Right lobe of liver (tissue), 6 donors: ENCODE data around the gene RELCH. TPM values are rescaled to one million over a fixed set of nuclear protein-coding genes. Genes with fewer than 3 reads are reported as not detected.

ENCODE experiments used
- ATAC-seq, 4 donors: fragments of 200-7000 bp; cut with Tn5 transposase; one replicate each; pipeline ENCODE4 v1.9.1; 2020; ENCODE audit warnings: mild to moderate bottlenecking in 4 of 4, moderate library complexity in 4 of 4
- DNase-seq, 3 donors: peaks; one replicate each; pipeline ENCODE4 v3.0.0-alpha.2; 2020
- H3K27ac ChIP-seq, 3 donors: fragments of 200-600 bp; one replicate each; pipeline ENCODE4 v1.8.0; 2022
- H3K27me3 ChIP-seq, 2 donors: fragments of 200-600 bp; one replicate each; pipeline ENCODE4 v1.8.0; 2022
- H3K36me3 ChIP-seq, 4 donors: fragments of 200-600 bp; sonication (generic) in 1 of 4; one replicate each; pipeline versions ENCODE4 v1.5.1 to v1.8.0; 2017 to 2022; ENCODE audit warnings: control low read depth in 1 of 4
- H3K4me1 ChIP-seq, 4 donors: fragments of 200-600 bp; sonication (generic) in 1 of 4; one replicate each; pipeline versions ENCODE4 v1.5.1 to v1.8.0; 2017 to 2022; ENCODE audit warnings: control low read depth in 1 of 4
- H3K4me3 ChIP-seq, 3 donors: fragments of 200-600 bp; one replicate each; pipeline ENCODE4 v1.8.0; 2022
- H3K9me3 ChIP-seq, 4 donors: fragments of 200-600 bp; sonication (generic) in 1 of 4; one replicate each; pipeline versions ENCODE4 v1.5.1 to v1.8.0; 2017 to 2022; ENCODE audit warnings: control low read depth in 1 of 4
- POLR2A ChIP-seq: fragments of 450-650 bp; IDR thresholded peaks from one replicate; pipeline ENCODE4 v1.6.1; 2017; ENCODE audit warnings: antibody characterized with exemption, mild to moderate bottlenecking
- WGBS: methylation state at CpG from one replicate; pipeline ENCODE4 v1.1.6; 2018; ENCODE audit warnings: low coverage, low lambda C conversion rate; ENCODE audit not compliant: insufficient coverage; ENCODE audit errors: missing lambda C conversion rate; 5-methylcytosine and 5-hydroxymethylcytosine counted together
- intact Hi-C, 2 donors: fragments of 100-400 bp; cut with DNase I; formaldehyde crosslinking; loops; one replicate each; pipeline versions ENCODE4 v1.11.2 to v1.14.1; 2022
- total RNA-seq, 6 experiments: library from RNA; depleted of rRNA in 2 of 6; stranded (reverse); fragments of >200 nt in 2 of 6; fragmentation: NEBNext Ultra II Directional in 3 of 6; extraction: Animal tissue kit (Norgen Biotek cat#: 25700) in 3 of 6; gene quantifications; one replicate each; pipeline versions ENCODE4 v1.1.0 to v1.2.4, GENCODE V29; 2016 to 2023
- TF ChIP-seq, protein P1 (sequence below), 4 donors: fragments of 200-600 bp in 3 of 4; fragments of 450-650 bp in 1 of 4; IDR thresholded peaks; one replicate each; pipeline versions ENCODE4 v1.5.1 to v1.8.0; 2016 to 2022; ENCODE audit warnings: antibody characterized with exemption in 4 of 4, mild to moderate bottlenecking in 2 of 4
- donor health status: DM: no; HTN: yes; CAD: no.
- donor health status: DM: no; HTN: no; CAD: no.
- donor health status: DM: no; HTN: no; CAD: no.
- donor health status: DM: no; HTN: yes; CAD: no.
- donor health status: DM: no; HTN: yes; CAD: no.

RELCH gene
- total RNA-seq, 6 experiments from 2014 or later = 9.7 to 16.7 (median 11.5) TPM

DNA sequence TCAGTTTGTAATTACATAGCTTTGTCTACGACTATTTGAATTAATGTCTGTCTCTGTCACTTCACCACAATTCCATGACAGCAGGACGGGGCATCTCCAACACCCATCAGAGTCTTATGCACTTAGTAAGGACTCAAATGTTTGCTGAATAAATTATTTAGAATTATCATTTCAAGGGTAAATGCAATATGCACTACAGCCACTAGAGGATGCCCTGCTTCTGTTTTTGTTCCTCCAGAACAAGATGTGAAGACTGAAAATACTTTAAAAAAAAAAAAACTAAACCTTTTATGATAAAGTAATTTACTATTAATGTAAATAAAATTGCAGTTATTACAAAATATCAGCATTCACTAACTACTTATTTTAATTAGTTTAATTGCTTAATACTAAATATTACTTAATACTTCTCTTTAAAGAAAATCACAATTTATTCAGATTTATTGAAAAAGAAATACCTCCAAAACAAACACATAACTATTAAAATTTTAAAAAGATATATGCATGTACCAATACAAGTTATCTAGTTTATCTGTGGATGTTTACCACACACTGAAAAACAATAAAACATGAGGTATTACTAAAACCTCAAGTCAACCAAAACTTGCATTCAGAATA lies 3.4 kb upstream of the RELCH start:
- Histone ChIP-seq H3K4me1 (peaks cover 0 to 16% (median 5%) of the 10 kb centered on the region in 4 donors), H3K9me3 (no peaks in the 10 kb centered on the region), H3K27me3 (no peaks in the 10 kb centered on the region), H3K27ac (no peak overlapping the region), H3K36me3 (no peaks in the 10 kb centered on the region), H3K4me3 (no peak overlapping the region)
- no peak for TF ChIP-seq POLR2A
- TF ChIP-seq, protein P1, sequence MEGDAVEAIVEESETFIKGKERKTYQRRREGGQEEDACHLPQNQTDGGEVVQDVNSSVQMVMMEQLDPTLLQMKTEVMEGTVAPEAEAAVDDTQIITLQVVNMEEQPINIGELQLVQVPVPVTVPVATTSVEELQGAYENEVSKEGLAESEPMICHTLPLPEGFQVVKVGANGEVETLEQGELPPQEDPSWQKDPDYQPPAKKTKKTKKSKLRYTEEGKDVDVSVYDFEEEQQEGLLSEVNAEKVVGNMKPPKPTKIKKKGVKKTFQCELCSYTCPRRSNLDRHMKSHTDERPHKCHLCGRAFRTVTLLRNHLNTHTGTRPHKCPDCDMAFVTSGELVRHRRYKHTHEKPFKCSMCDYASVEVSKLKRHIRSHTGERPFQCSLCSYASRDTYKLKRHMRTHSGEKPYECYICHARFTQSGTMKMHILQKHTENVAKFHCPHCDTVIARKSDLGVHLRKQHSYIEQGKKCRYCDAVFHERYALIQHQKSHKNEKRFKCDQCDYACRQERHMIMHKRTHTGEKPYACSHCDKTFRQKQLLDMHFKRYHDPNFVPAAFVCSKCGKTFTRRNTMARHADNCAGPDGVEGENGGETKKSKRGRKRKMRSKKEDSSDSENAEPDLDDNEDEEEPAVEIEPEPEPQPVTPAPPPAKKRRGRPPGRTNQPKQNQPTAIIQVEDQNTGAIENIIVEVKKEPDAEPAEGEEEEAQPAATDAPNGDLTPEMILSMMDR (IDR thresholded peaks at IDR 0.05) = peak; percentile 89 to 96 (median 96)
- ATAC-seq (no peak), DNase-seq (no peak)
- intact Hi-C loops = no loop called here
- WGBS = 0% methylated on average over 2 of the region's 2 CpGs

DNA sequence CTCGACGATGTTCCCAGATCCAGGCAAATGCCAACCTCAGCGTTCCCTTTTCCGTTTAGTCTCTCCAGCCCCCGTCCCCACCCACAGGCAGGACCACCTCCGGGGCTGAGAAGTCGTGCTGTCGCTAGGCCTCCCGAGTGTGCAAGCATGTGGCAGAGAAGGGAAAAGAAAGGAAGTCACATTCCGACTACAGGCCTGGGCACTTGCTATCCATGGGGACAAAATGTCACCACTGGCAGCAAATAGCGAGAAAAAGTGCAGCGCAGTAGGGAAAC lies 619 bp upstream of the RELCH start:
- peaks cover 0 to 33% (median 11%) of the 10 kb centered on the region in 4 donors for H3K4me1 ChIP-seq

DNA sequence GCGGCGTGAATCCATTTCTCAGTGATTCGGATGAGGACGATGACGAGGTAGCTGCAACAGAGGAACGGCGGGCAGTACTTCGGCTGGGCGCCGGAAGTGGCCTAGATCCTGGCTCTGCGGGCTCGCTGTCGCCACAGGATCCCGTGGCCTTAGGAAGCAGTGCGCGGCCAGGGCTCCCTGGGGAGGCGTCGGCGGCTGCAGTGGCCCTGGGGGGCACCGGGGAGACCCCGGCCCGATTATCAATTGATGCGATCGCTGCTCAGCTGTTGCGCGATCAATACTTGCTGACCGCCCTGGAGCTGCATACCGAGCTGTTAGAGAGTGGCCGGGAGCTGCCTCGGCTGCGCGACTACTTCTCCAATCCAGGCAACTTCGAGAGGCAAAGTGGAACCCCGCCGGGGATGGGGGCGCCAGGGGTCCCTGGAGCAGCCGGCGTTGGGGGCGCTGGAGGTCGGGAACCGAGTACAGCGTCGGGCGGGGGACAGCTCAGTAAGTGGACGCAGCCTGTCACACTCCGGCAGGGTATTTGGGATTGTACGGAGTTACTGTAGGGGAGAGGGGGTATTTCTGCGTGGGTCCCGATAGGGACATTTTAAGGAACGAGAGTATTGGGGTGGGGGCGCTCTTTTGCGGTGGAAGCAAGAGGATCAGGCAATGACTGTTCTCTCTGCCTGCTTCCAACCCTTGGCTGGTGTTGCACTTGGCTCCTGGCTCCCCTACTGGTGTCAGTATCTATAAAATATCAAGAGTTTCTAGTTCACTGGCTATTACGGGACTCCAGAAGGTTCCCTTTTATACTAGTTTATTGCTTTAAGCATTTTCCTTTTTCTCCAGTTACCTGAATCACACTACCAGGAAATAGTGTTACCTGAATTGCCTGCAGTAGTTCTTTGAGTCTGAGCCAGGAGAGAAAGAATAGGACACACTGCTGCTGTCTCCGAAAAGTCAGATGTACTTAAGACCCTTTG lies 772 bp downstream of the RELCH start:
- DNase-seq = peak; percentile 37 to 66 (median 51)
- H3K36me3 ChIP-seq = no peaks in the 10 kb centered on the region
- no peaks in the 10 kb centered on the region for H3K27me3 ChIP-seq
- WGBS = under 1% methylated on average over 16 of the region's 54 CpGs
- TF ChIP-seq, protein P1 (IDR thresholded peaks at IDR 0.05) = no peak
- TF ChIP-seq POLR2A = no peak
- intact Hi-C loops = no loop called here
- H3K4me3 ChIP-seq = peak overlapping the region; percentile 78 to 96 (median 95)
- peak overlapping the region; percentile 29 to 64 (median 56) for H3K27ac ChIP-seq
- H3K9me3 ChIP-seq = no peaks in the 10 kb centered on the region
- ATAC-seq = peak; percentile 25 to 45 (median 30)
- H3K4me1 ChIP-seq = peaks cover 0 to 33% (median 11%) of the 10 kb centered on the region in 4 donors

More for the DNA sequence above, 619 bp upstream of the RELCH start:
- no peak for TF ChIP-seq POLR2A
- TF ChIP-seq, protein P1 (IDR thresholded peaks at IDR 0.05) = no peak
- intact Hi-C loops = no loop called here
- H3K27ac ChIP-seq = peak overlapping the region; percentile 28 to 67 (median 44)
- no peaks in the 10 kb centered on the region for H3K9me3 ChIP-seq
- no peak for ATAC-seq
- DNase-seq = no peak
- no peaks in the 10 kb centered on the region for H3K27me3 ChIP-seq
- no peaks in the 10 kb centered on the region for H3K36me3 ChIP-seq
- WGBS = 0% methylated on average over 11 of the region's 12 CpGs
- peak overlapping the region; percentile 90 to 96 (median 95) for H3K4me3 ChIP-seq

DNA sequence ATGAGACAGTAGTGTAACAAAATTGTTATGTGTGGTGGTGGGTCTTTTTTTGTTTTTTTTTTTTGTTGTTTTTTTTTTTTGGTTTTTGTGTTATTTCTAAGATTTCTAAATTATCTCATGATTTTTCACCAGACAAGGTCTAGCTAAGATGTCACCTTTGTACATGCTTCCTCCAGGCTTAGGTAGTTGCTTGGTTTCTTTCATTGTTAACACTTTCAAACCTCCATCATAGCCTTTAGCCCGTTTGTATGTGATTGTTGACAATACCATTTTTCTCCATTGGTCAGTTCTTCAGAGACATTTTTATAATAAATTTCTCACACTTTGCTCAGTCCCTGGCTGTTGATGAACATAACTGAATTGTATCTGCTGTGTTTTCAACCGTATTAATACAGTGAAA lies 2.2 kb downstream of the RELCH start:
- ATAC-seq (no peak), DNase-seq (no peak)
- Histone ChIP-seq H3K27me3 (no peaks in the 10 kb centered on the region), H3K9me3 (no peaks in the 10 kb centered on the region), H3K36me3 (no peaks in the 10 kb centered on the region), H3K27ac (no peak overlapping the region), H3K4me1 (peaks cover 0 to 33% (median 10%) of the 10 kb centered on the region in 4 donors), H3K4me3 (no peak overlapping the region)
- WGBS = 23% methylated on average over 2 of the region's 2 CpGs
- TF ChIP-seq POLR2A = no peak
- TF ChIP-seq, protein P1 (IDR thresholded peaks at IDR 0.05) = no peak
- intact Hi-C loops = no loop called here
